HCT116 (cell line): ENCODE data around the gene MAGOH. TPM values are rescaled to one million over a fixed set of nuclear protein-coding genes. Genes with fewer than 3 reads are reported as not detected.
"Not testable (repeated sequence)": the region's sequence is repeated elsewhere in the genome, so short reads cannot be mapped to it uniquely, and the experiment has no call there.

Experiments used
- ATAC-seq: fragments of 200-7000 bp; cut with Tn5 transposase; 2 replicates; pipeline ENCODE4 v1.9.1; 2020; ENCODE audit warnings: mild to moderate bottlenecking, moderate library complexity
- BruUV-seq: library from RNA; stranded (reverse); fragments of 400-500 nt; replicated peaks from 2 replicates; lab custom pipeline; 2021; lab: Mats Ljungman, UMichigan
- CTCF ChIA-PET: fragments of 300-600 bp; sonication (Branson Sonifier 250); formaldehyde crosslinking; loops from one replicate; lab custom pipeline; 2021; ENCODE audit warnings: antibody characterized with exemption; lab: Charles Lee
- POLR2A ChIA-PET: fragments of 300-600, 350-600 bp; sonication (Branson Sonifier 250); formaldehyde crosslinking; loops from one replicate; lab custom pipeline; 2021; ENCODE audit warnings: antibody characterized with exemption; lab: Charles Lee
- RAD21 ChIA-PET, 2 experiments: fragments of 300-600 bp; sonication (Branson Sonifier 250); formaldehyde crosslinking; loops; one replicate each; lab custom pipeline; 2023; ENCODE audit warnings: low total read pairs in 2 of 2; ENCODE audit not compliant: uncharacterized antibody in 2 of 2, unreplicated experiment in 2 of 2, low non-redundant PET in 1 of 2; lab: Charles Lee
- DNase-seq: peaks from one replicate; pipeline ENCODE4 v3.0.0-alpha.2; 2010; ENCODE audit warnings: low read depth, low spot score
- H2AFZ ChIP-seq: fragments of 200-600 bp; shearing (Covaris generic), sonication (generic); 2 replicates; pipeline ENCODE4 v1.6.1; 2017; ENCODE audit warnings: low read depth, mixed run types, mixed read lengths, antibody characterized with exemption, low read length; ENCODE audit not compliant: poor library complexity, severe bottlenecking
- H3K27ac ChIP-seq: 2 replicates; pipeline ENCODE4 v1.5.1; 2012; ENCODE audit warnings: low read depth, low read length
- H3K27me3 ChIP-seq: fragments of 200-600 bp; sonication (generic); 2 replicates; pipeline ENCODE4 v1.6.1; 2016; ENCODE audit warnings: mixed run types, low read length, mixed read lengths; ENCODE audit not compliant: insufficient read depth
- H3K36me3 ChIP-seq, 2 experiments: fragments of 200-500 bp in 1 of 2; fragments of 200-600 bp in 1 of 2; sonication (Bioruptor generic) in 1 of 2; sonication (generic) in 1 of 2; 2 replicates each; pipeline versions ENCODE4 v1.5.1 to v1.6.1; 2014 to 2016; ENCODE audit warnings: low read length in 2 of 2, inconsistent platforms in 1 of 2, mixed read lengths in 1 of 2, mixed run types in 1 of 2; ENCODE audit not compliant: insufficient read depth in 2 of 2, control insufficient read depth in 1 of 2
- H3K4me1 ChIP-seq, 2 experiments: fragments of 200-600 bp in 1 of 2; sonication (generic) in 1 of 2; 2 replicates each; pipeline versions ENCODE4 v1.5.1 to v1.6.1; 2012 to 2017; ENCODE audit warnings: low read length in 2 of 2, inconsistent platforms in 1 of 2, mild to moderate bottlenecking in 1 of 2, mixed read lengths in 1 of 2, mixed run types in 1 of 2, moderate library complexity in 1 of 2; ENCODE audit not compliant: insufficient read depth in 2 of 2, control insufficient read depth in 1 of 2
- H3K4me2 ChIP-seq: fragments of 200-600 bp; sonication (generic); 2 replicates; pipeline ENCODE4 v1.6.1; 2017; ENCODE audit warnings: mixed run types, low read length, mixed read lengths
- H3K4me3 ChIP-seq, 2 experiments: fragments of 200-600 bp in 1 of 2; sonication (generic) in 1 of 2; replicated peaks in 1 of 2; 2 replicates each; pipeline ENCODE4 v1.5.1; 2011 to 2016; ENCODE audit warnings: low read length in 2 of 2, control low read depth in 1 of 2, low read depth in 1 of 2, mild to moderate bottlenecking in 1 of 2, mixed read lengths in 1 of 2, mixed run types in 1 of 2
- H3K79me2 ChIP-seq: fragments of 200-600 bp; sonication (generic); 2 replicates; pipeline ENCODE4 v1.6.1; 2017; ENCODE audit warnings: mild to moderate bottlenecking, mixed run types, low read length, moderate library complexity, mixed read lengths; ENCODE audit not compliant: insufficient read depth
- H3K9ac ChIP-seq: fragments of 200-600 bp; sonication (generic); 2 replicates; pipeline ENCODE4 v1.6.1; 2016; ENCODE audit warnings: low read length, mixed read lengths
- H3K9me2 ChIP-seq: fragments of 200-600 bp; sonication (generic), shearing (Covaris generic); 2 replicates; pipeline ENCODE4 v1.6.1; 2017; ENCODE audit warnings: mixed run types, mild to moderate bottlenecking, moderate library complexity; ENCODE audit not compliant: insufficient read depth
- H3K9me3 ChIP-seq, 2 experiments: fragments of 200-500 bp in 1 of 2; fragments of 200-600 bp in 1 of 2; sonication (Bioruptor generic) in 1 of 2; sonication (generic) in 1 of 2; 2 replicates each; pipeline ENCODE4 v1.6.1; 2014 to 2017; ENCODE audit warnings: low read length in 2 of 2, mixed read lengths in 2 of 2, inconsistent platforms in 1 of 2, low read depth in 1 of 2, mild to moderate bottlenecking in 1 of 2, mixed run types in 1 of 2, moderate library complexity in 1 of 2; ENCODE audit not compliant: control insufficient read depth in 1 of 2, insufficient read depth in 1 of 2
- H4K20me1 ChIP-seq: fragments of 200-600 bp; sonication (generic), shearing (Covaris generic); 2 replicates; pipeline ENCODE4 v1.6.1; 2017; ENCODE audit warnings: mixed run types, mild to moderate bottlenecking, moderate library complexity; ENCODE audit not compliant: insufficient read depth
- CEBPB ChIP-seq: IDR thresholded peaks from 2 replicates; pipeline ENCODE4 v1.6.1; 2012; ENCODE audit warnings: low read depth
- EGR1 ChIP-seq: IDR thresholded peaks from 2 replicates; pipeline ENCODE4 v1.6.1; 2012; ENCODE audit warnings: low read depth
- EZH2phosphoT487 ChIP-seq: fragments of 200-600 bp; IDR thresholded peaks from 2 replicates; pipeline ENCODE4 v1.6.1; 2018; ENCODE audit warnings: antibody characterized with exemption, borderline replicate concordance
- FOSL1 ChIP-seq: IDR thresholded peaks from 2 replicates; pipeline ENCODE4 v1.6.1; 2012; ENCODE audit warnings: low read depth
- JUND ChIP-seq: IDR thresholded peaks from 2 replicates; pipeline ENCODE4 v1.6.1; 2012
- RAD21 ChIP-seq: IDR thresholded peaks from 2 replicates; pipeline ENCODE4 v1.6.1; 2012; ENCODE audit warnings: low read depth, mild to moderate bottlenecking
- REST ChIP-seq: IDR thresholded peaks from 2 replicates; pipeline ENCODE4 v1.6.1; 2012; ENCODE audit warnings: low read depth
- SIN3A ChIP-seq: IDR thresholded peaks from 2 replicates; pipeline ENCODE4 v1.6.1; 2012; ENCODE audit warnings: low read depth
- SP1 ChIP-seq: IDR thresholded peaks from 2 replicates; pipeline ENCODE4 v1.6.1; 2012; ENCODE audit warnings: low read depth
- SRF ChIP-seq: IDR thresholded peaks from 2 replicates; pipeline ENCODE4 v1.6.1; 2012; ENCODE audit warnings: low read depth
- YY1 ChIP-seq: IDR thresholded peaks from 2 replicates; pipeline ENCODE4 v1.6.1; 2011; ENCODE audit warnings: low read length, low read depth, moderate library complexity, mild to moderate bottlenecking; ENCODE audit not compliant: insufficient replicate concordance; ENCODE audit errors: extremely low read depth
- ZFX ChIP-seq: fragments of 450-650 bp; IDR thresholded peaks from 2 replicates; pipeline ENCODE4 v1.6.1; 2017
- intact Hi-C: fragments of 100-400 bp; cut with micrococcal nuclease; formaldehyde crosslinking; loops from 2 replicates; pipeline ENCODE4 v1.10.0; 2022
- total RNA-seq: library from RNA; stranded (reverse); gene quantifications from one replicate; pipeline ENCODE4 v1.2.1, GENCODE V29; 2021; ENCODE audit not compliant: unreplicated experiment
- TF ChIP-seq, protein P1 (sequence below): IDR thresholded peaks from 2 replicates; pipeline ENCODE4 v1.6.1; 2012

The MAGOH gene
- total RNA-seq, 1 experiment from 2014 or later, result 63.7 TPM

DNA sequence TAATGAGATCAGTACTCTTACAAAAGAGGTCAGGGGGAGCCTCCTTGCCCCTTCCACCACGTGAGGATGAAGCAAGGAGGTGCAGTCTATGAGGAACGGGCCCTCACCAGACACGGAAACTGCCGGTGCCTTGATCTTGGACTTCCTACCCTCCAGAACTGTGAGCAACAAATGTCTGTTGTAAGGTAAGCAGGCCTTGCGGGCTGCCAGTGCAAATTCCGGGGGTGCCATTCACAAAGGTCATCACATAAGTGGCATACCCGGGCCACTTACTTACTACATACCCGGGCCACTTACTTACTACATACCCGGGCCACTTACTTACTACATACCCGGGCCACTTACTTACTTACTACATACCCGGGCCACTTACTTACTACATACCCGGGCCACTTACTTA, 44.8 kb upstream of the MAGOH start:
- H3K9ac ChIP-seq, intact Hi-C loops, H3K9me3 ChIP-seq, H3K9me2 ChIP-seq, H3K79me2 ChIP-seq, H4K20me1 ChIP-seq, H3K4me1 ChIP-seq, RAD21 ChIA-PET, H3K4me2 ChIP-seq, ATAC-seq, H2AFZ ChIP-seq, POLR2A ChIA-PET, H3K27ac ChIP-seq, H3K27me3 ChIP-seq, CTCF ChIA-PET, BruUV-seq, H3K4me3 ChIP-seq, DNase-seq: not testable (repeated sequence)
- H3K36me3 ChIP-seq, result peaks cover 2 to 25% of the 10 kb centered on the region in 2 experiments; a peak in 3 of 4 replicates

- intact Hi-C loops, result no loop called here
- DNase-seq (no peak), ATAC-seq (no peak)
- no peaks in the 10 kb centered on the region for H3K79me2 ChIP-seq
- BruUV-seq, result no TSS peak
- H4K20me1 ChIP-seq, result no peaks in the 10 kb centered on the region
- ChIA-PET RAD21 (no interaction called here), POLR2A (no interaction called here), CTCF (interaction anchor here (3.6 kb wide), 1 partner anchor 112 kb away, joined by 48 read pairs; no protein-coding TSS in a partner anchor)
- no peak overlapping the region for H3K27ac ChIP-seq
- H3K4me2 ChIP-seq, result no peak overlapping the region
- H3K36me3 ChIP-seq, result peaks cover 2 to 32% of the 10 kb centered on the region in 2 experiments; a peak in 3 of 4 replicates
- no peaks in the 10 kb centered on the region for H3K9me2 ChIP-seq
- H3K9me3 ChIP-seq, result no peaks in the 10 kb centered on the region
- TF ChIP-seq EGR1, result no peak
- no peak overlapping the region for H3K9ac ChIP-seq
- H2AFZ ChIP-seq, result no peak overlapping the region
- H3K27me3 ChIP-seq, result no peaks in the 10 kb centered on the region
- no peaks in the 10 kb centered on the region for H3K4me1 ChIP-seq
- H3K4me3 ChIP-seq, result no peak overlapping the region
Measured at GRCh38 chr1:53281133-53281532, 42.8 kb upstream of the MAGOH start.

DNA sequence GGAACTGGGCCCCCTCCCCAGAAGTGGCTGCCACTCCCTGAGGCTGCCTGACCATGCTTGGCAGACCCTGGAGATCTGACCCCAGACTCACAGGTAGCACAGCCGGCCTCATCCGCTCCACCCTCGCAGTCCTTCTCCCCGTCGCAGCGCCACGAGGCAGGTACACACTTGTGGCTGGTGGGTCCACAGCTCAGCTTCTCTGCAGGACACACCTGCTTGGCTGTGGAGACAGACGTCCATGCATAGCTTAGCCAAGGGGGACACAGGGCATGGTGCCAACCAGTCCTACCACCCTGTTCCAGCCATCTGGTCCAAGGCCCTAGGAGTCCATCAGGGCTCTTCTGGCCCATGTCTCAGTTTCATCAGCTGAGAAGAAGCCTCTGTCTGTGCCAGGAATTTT, 42.2 kb upstream of the MAGOH start:
- ATAC-seq (no peak), DNase-seq (no peak)
- Histone ChIP-seq H4K20me1 (no peaks in the 10 kb centered on the region), H3K4me2 (no peak overlapping the region), H3K27me3 (no peaks in the 10 kb centered on the region), H3K79me2 (no peaks in the 10 kb centered on the region), H3K9me3 (no peaks in the 10 kb centered on the region), H3K4me1 (no peaks in the 10 kb centered on the region), H3K9me2 (no peaks in the 10 kb centered on the region), H3K4me3 (no peak overlapping the region), H3K27ac (no peak overlapping the region), H3K36me3 (peaks cover 0 to 26% of the 10 kb centered on the region in 2 experiments; a peak in 3 of 4 replicates), H3K9ac (no peak overlapping the region), H2AFZ (no peak overlapping the region)
- RAD21 ChIA-PET, result no interaction called here
- CTCF ChIA-PET, result interaction anchor here (3.6 kb wide), 1 partner anchor 113 kb away, joined by 48 read pairs; no protein-coding TSS in a partner anchor
- TF ChIP-seq CEBPB (no peak), ZFX (no peak), SIN3A (no peak), RAD21 (no peak), SRF (no peak), SP1 (no peak), YY1 (no peak), REST (no peak), JUND (no peak), FOSL1 (no peak), EZH2phosphoT487 (no peak)
- TF ChIP-seq, protein P1, sequence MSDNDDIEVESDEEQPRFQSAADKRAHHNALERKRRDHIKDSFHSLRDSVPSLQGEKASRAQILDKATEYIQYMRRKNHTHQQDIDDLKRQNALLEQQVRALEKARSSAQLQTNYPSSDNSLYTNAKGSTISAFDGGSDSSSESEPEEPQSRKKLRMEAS, result no peak
- POLR2A ChIA-PET, result no interaction called here
- BruUV-seq, result no TSS peak
- intact Hi-C loops, result no loop called here
